GM21360 (cell line): ENCODE measurements around the gene RABEPK.
A peak's percentile ranks its signal among the peaks of the same experiment; 100 is the strongest.
"Not testable (repeated sequence)": the region's sequence is repeated elsewhere in the genome, so short reads cannot be mapped to it uniquely, and the experiment has no call there.

ENCODE experiments used
- ATAC-seq: cut with Tn5 transposase; IDR thresholded peaks from one replicate; pipeline ENCODE4 v1.9.1; 2021; ENCODE audit warnings: mild to moderate bottlenecking, moderate library complexity; ENCODE audit not compliant: unreplicated experiment

RABEPK gene, protein sequence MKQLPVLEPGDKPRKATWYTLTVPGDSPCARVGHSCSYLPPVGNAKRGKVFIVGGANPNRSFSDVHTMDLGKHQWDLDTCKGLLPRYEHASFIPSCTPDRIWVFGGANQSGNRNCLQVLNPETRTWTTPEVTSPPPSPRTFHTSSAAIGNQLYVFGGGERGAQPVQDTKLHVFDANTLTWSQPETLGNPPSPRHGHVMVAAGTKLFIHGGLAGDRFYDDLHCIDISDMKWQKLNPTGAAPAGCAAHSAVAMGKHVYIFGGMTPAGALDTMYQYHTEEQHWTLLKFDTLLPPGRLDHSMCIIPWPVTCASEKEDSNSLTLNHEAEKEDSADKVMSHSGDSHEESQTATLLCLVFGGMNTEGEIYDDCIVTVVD

DNA sequence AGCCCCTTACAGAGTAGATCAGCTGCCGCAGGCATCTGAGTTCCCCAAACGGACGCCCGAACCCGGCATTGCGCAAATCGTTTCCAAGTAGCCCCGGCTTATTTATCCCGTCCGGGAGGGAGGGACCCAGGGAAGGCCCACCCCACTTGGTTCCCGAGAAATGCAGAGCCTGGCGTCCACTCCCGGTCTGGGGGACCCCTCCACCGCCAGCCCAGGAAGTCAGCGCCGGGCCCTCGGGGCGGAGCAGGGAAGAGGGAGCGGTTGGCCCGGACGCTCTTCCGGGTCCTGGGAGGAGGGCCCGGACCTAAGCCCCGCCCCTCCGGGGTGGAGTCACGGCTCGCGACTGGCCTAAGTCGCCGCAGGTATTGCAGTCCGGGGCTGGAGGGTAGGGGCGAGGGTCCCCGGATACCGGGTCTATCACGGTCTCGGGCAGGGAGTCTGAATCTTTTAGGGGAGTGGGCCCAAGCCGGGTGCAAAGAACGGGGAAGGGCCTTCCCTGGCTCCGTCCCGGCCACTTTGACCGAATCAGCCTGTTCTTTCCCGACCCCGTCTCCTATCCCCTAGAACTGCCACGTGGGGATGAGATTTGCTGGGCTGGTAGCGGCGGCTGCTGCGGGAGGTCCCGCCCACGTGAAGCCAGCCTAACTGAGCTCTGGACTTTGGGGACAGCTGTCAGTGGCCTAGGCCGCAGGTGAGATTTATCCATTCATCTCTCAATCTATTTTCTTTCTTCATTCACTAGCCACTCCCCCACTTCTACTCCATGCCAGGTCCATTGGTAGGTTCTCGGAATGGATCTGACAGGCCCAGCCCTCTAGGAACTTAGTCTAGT lies at the start of gene RABEPK:
RABEPK (plus strand) TSS at position 327 of the 832 bp plus-strand sequence. CDS start 2,472 bp downstream, outside the sequence.
- ATAC-seq: peak; percentile 96

DNA sequence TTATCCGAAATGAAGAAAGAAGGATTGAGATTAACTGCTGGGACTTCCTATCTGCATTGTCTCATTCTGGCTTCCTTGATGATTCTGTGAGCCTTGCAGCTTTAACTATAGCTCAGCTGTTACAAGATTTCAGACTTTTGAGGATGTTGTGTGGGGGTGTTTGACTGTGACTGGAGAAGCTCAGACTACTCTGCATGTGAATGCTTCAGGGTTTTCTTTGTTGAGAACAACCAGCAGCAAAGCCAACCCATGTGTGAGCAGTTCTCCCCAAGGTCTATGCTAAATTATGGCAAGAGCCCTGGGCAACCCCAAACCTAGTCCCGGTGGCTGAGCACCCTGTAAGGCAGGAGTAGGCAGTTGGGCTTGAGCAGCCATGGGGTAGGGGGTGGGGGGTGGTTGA lies 48.6 kb upstream of the RABEPK start:
- no peak for ATAC-seq

DNA sequence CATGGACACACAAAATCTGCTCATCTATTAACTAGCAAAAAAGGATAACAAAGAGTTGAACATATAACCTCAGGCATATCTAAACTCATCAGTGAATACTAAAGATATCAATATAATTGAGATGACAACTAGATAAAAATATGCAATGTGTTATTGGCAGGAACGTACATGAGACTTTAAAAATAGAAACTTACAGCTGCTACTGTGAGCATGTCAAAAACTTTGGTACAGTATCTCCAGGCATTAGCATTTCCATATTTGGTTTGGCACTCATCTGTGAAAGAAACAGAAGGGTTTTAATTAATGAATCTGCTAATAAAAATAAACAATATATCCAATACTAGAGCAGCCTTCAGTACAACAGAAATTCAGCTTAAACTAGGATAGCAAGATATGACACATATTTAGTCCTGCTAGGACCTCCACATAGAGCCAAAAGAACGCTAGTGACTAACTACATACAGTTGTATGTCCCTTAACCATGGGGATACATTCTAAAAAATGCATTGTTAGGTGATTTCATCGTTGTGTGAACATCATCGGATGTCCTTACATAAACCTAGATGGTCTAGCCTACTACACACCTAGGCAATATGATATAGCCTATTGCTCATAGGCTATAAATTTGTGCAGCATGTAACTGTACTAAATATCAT lies 46.5 kb upstream of the RABEPK start:
- ATAC-seq: no peak

DNA sequence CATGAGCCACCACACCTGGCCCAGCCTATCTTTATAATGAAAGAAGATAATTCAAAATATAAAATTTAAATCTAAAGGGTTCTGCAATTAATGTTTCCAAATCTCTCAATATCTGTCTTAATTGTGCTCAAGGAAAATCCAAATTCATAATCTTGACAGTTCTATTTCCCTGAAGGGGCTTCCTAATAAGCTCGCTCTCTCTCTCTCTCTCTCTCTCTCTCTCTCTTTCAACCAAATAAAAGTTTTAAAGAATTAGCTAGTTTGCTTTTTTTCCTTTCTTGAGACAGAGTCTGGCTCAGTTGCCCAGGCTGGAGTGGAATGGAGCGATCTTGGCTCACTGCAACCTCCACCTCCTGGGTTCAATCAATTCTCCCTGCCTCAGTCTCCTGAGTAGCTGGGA lies 43.8 kb upstream of the RABEPK start:
- ATAC-seq: no peak

DNA sequence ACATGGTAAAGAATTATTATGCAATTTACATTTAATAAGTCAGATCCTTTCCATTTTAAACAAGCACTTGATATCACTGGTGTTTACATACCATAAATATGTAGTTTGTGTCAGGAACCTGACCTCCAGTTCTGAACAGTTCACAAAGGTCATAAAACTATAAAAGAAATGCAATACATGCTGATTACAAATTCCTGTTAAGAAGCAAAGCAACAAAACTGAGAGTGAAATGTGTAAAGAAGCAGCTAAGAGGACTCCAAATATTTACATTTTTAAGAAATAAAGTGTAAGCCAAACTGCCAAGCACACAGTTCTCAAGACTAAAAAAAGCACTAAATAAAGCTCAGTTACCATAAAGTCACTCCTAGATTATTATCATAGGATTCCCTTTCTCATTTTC lies 39.6 kb upstream of the RABEPK start:
- ATAC-seq: no peak

DNA sequence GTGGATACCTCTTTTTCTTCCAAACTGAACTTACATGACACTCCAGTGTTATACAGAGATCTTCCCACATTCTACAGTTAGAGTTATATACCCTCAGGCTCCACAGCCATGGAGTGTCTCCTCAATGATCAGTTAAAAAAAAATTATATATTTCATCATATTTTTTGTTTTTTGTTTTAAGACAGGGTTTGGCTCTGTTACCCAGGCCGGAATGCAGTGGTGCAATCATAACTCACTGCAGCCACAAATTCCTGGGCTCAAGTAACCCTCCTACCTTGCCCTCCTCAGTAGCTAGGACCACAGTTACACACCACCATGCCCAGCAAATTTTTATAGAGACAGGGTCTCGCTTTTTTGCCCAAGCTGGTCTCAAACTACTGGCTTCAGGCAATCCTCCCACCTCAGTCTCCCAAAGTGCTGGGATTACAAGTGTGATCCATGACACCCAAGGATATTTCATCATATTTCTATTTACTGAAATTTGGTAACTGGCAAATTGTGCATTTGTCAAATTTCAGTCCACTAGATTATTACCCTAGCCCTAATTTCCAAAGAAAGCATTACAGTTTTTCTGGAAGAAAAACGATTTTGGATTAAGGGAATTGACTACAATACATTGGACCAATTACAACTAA lies 38.9 kb upstream of the RABEPK start:
- no peak for ATAC-seq

DNA sequence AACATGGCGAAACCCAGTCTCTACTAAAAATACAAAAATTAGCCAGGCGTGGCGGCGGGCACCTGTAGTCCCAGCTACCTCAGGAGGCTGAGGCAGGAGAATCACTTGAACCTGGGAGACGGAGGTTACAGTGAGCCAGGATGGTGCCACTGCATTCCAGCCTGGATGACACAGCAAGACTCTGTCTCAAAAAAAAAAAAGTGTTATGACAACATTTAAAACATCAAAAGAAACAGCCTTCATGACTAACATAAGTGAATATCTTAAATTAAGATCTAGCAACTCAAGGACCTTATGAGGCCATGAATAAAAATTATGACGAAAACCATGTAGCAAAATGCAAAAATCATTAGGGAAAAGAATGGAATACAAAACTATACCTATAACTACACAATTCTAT lies 37.5 kb upstream of the RABEPK start:
- ATAC-seq: not testable (repeated sequence)

DNA sequence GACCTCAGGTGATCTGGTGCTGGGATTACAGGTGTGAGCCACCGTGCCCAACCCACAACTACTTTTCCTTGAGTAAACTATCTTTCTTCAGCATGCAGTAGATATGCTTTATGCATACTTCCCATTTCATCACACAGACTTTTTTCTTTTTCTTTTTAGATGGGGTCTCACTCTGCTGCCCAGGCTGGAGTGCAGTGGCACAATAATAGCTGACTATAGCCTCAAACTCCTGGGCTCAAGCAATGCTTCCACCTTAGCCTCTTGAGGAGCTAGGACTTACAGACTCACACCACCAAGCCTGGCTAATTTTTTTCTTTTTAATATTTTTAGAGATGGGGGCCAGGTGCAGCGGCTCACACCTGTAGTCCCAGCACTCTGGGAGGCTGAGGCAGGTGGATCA lies 33.6 kb upstream of the RABEPK start:
- ATAC-seq: no peak

DNA sequence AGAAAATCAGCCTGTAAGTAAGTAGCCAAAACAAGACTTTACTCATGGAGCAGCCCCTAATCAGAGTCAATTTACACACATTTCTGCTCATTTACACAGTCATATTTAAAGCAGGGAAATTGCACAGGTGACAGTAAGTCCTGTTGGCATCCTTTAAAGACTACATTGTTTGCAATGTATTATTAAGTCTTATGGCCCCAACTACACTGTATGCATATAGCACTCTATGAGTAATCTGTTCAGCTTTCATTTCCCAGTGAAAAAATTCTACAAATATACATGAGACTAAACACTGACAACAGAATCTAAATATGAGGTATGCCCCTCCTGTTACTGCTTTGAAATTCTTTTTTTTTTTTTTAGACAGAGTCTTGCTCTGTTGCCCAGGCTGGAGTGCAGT lies 30.4 kb upstream of the RABEPK start:
- no peak for ATAC-seq

DNA sequence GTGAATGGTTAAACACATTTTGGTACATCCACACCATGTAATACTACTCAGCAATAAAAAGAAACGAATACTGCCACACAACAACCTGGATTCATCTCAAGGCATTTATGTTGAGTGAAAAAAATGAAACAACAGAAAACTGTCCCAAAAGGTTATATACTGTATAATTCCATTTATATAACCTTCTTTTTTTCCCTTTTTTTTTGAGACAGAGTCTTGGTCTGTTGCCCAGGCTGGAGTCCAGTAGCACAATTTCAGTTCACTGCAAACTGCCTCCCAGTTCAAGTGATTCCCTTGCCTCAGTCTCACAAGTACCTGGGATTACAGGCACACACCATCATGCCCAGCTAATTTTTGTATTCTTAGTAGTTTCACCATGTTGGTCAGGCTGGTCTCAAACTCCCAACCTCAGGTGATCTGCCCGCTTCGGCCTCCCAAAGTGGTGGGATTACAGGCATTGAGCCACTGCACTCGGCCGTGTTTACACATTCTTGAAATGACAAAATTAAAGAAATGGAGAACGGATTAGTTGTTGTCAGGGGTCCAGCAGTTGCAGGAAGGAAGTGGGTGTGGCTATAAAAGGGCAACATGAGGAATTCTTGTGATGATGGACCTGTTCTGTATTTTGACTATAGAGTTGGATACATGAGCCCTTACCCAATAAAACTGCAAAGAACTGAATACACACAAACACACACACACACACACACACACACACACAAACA lies 28.1 kb upstream of the RABEPK start:
- ATAC-seq: no peak

DNA sequence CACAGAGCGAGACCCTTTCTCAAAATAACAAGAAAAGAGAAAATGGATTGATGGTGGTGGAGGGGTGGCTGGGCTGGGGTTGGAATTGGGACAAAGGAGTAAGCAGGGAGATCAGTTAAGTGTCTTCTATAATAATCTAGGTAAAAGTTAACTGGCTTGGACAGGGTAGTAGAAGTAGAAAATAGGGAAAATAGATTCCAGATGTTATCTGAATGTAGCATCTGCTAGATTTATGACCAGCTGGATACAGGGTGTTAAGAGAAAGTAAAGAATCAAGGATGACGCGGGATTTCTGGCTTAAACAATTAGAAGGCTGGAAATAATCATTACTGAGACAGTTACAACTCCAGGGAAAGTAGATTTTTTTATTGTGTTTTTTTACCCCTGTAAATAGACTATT lies 23.7 kb upstream of the RABEPK start:
- ATAC-seq: no peak

DNA sequence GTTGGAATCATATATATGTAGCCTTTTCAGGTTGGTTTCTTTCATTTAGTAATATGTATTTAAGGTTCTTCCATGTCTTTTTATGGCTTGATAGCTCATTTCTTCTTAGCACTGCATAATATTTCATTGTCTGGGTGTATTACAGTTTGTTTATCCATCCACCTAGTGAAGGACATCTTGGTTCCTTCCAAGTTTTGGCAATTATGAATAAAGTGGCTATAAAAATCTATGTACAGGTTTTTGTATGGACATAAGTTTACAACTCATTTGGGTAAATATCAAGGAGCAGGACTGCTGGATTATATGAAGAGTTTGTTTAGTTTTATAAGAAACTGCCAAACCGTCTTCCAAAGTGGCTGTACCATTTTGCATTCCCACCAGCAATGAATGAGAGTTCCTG lies 22.5 kb upstream of the RABEPK start:
- no peak for ATAC-seq

DNA sequence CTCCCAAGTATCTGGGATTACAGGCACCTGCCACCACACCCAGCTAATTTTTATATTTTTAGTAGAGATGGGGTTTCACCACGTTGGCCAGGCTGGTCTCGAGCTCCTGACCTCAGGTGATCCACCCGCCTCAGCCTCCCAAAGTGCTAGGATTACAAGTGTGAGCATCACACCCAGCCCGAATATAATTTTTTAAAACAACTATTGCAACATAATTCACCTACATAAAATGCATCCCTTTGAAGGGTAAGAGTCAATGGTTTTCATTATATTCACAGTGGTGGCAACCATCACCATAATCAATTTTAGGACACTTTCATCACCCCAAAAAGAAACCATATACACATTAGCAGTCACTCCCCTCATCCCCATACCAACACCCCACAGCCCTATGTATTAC lies 20.6 kb upstream of the RABEPK start:
- ATAC-seq: not testable (repeated sequence)

DNA sequence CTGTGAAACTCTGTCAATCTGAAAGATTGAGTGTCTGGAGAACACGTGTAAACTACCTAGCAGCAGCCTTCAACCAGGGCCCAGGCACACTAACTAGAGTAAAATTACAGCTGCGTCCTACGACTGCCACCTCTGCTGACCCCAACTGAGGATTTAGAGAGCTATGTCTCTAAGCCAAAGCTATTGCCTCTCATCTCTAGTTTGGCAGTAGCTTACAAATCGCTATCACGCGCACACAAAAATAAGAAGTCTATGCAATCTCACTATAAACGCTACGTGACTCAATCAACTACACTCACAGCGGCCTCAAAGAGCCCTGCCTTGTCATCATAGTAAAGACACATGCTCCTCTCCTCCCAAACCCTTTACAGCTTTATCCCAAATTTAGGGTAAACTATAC lies 19.5 kb upstream of the RABEPK start:
- no peak for ATAC-seq

DNA sequence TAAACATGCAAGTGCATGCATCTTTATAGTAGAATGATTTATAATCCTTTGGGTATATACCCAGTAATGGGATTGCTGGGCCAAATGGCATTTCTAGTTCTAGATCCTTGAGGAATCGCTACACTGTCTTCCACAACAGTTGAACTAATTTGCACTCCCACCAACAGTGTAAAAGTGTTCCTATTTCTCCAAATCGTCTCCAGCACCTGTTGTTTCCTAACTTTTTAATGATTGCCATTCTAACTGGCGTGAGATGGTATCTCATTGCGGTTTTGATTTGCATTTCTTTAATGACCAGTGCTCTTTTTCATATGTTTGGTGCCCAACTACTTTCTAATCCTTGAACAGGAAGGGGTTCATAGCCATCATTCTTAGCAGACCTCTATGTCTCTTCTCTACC lies 18.6 kb upstream of the RABEPK start:
- not testable (repeated sequence) for ATAC-seq

DNA sequence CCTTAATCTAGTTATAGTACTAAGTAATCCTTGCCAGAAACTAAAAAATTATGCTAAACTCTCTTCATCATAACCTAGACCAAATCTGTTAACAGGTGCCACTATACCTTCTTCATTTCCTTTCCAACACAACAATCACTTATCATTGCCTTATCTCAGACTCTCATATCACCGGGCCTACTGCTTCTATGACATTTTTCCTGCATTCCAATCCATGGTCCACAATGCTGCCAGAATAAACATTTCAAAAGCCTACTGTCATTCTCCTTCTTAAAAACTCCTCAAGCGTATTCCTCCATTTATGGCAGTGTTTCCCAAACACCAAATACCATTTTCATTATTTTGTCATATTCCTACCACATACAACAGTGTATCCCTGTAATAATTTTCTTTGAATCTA lies 17.3 kb upstream of the RABEPK start:
- ATAC-seq: no peak

DNA sequence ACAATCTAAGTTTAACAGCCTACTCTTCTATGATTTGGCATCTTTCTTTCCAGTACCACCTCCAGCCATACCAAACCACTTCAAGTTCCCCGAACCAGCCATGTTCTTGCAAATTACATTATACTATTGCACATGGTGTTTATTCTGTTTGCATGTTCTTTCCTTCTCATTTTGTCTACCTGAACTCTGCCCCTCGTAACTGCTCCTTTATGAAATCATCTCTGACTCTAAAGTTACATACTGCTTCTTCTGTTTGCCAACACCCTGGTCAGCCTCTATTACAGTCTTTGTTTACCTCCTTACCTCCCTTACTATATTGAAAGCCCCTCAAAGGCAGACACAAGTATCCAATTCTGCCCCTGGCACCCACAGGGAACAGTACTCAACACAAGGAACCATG lies 16.8 kb upstream of the RABEPK start:
- no peak for ATAC-seq

DNA sequence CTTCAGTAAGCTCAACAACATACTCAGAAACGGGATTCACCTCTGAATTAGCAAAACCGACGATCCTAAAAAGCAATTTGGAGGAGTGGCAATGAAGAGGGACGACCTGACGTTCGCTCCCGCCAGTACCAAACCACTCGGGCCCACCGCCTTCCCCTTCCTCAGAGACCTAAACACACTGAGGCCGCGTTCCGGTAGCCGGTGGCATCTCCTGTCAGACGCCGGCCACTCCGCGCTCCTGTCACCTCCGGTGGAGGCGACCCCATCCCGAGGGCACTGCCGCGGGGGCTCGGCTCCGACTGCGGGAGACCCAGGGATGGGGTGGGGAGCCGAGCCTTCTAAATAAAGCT lies 11.4 kb upstream of the RABEPK start:
- ATAC-seq: peak; percentile 3

DNA sequence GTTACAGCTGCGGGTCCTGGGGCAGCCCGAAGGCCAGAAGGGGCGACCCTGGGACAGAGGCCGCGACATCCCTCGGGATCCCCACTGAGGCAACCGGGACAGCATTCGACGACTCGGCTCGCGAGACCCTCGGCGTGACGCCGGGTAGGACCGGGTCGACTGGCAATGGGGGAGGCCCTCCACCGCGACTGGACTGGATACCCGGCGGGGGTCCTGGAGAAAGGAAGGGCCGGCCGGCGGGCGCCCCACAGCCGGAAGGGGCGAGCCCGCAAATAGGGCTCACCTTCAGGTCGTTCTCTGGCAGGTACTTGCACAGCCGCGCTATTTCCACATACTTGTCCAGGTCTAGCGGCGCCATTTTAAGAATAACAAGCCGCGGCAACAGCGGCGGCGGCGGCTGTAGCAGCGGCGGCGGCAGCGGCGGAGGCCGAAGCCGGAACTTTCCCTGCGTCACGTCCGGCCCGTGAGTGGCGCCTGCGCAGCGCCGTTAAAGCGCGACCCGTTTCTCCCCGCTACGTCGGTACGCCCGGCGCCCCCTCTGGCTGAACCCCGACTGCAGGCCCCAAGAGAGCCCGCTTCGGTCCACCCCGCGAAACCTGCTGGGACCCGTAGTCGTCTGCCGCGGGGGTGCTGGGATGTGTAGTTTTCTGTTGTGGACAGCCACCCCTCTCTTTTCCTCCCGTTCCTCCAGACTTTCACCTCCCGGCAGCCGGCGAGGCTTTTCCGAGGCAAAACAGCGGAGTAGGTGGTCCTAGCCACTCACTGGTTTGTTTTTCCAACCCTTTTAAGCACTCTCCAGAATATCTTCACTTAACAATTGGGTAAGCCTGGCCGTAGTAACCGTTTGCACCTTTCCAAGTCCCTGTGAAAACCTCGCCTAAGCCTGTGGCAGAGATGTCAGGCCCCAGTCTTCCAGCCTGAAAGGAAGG lies 10.7 kb upstream of the RABEPK start, which contains the start of gene PPP6C:
PPP6C (minus strand) TSS at position 443 of the 929 bp plus-strand sequence; CDS start at position 358, 85 bp downstream.
- ATAC-seq: peak; percentile 94
